IMR-90 (cell line): ENCODE results near the gene KCNJ10. TPM values are rescaled to one million over a fixed set of nuclear protein-coding genes. Genes with fewer than 3 reads are reported as not detected.

Source experiments
- ATAC-seq: fragments of 200-7000 bp; cut with Tn5 transposase; 2 replicates; pipeline ENCODE4 v1.9.1; 2020; ENCODE audit warnings: low read depth, mild to moderate bottlenecking, moderate library complexity
- BruUV-seq: library from RNA; stranded (reverse); fragments of 400-500 nt; replicated peaks from 2 replicates; lab custom pipeline; 2021; lab: Mats Ljungman, UMichigan
- CTCF ChIA-PET: fragments of 300-600 bp; formaldehyde crosslinking; extraction: SDS; loops from one replicate; lab custom pipeline; 2021; ENCODE audit warnings: antibody characterized with exemption; lab: Yijun Ruan, JAX
- POLR2A ChIA-PET: fragments of 300-600 bp; sonication (Branson Sonifier 250); formaldehyde crosslinking; loops from one replicate; lab custom pipeline; 2022; ENCODE audit warnings: antibody characterized with exemption; ENCODE audit not compliant: unreplicated experiment; lab: Charles Lee
- DNase-seq: peaks from one replicate; pipeline ENCODE4 v3.0.0; 2013
- H2AFZ ChIP-seq: replicated peaks from 2 replicates; pipeline ENCODE3; 2013; ENCODE audit warnings: low read length, mild to moderate bottlenecking; ENCODE audit not compliant: poor library complexity
- H2AK5ac ChIP-seq: 2 replicates; pipeline ENCODE4 v1.6.1; 2013; ENCODE audit warnings: low read depth, low read length, inconsistent platforms
- H2AK9ac ChIP-seq: replicated peaks from 2 replicates; pipeline ENCODE3; 2013; ENCODE audit warnings: mild to moderate bottlenecking, low read depth, low read length, moderate library complexity; ENCODE audit not compliant: poor library complexity
- H2BK120ac ChIP-seq: 2 replicates; pipeline ENCODE4 v1.6.1; 2013; ENCODE audit warnings: low read depth, low read length, inconsistent platforms
- H2BK15ac ChIP-seq: 3 replicates; pipeline ENCODE4 v1.6.1; 2013; ENCODE audit warnings: low read depth, low read length, inconsistent platforms
- H2BK20ac ChIP-seq: 2 replicates; pipeline ENCODE4 v1.6.1; 2013; ENCODE audit warnings: low read depth, mild to moderate bottlenecking, inconsistent platforms, low read length, moderate library complexity
- H2BK5ac ChIP-seq: 2 replicates; pipeline ENCODE4 v1.6.1; 2013; ENCODE audit warnings: mild to moderate bottlenecking, low read depth, low read length, inconsistent platforms; ENCODE audit not compliant: poor library complexity, severe bottlenecking
- H3K14ac ChIP-seq: replicated peaks from 2 replicates; pipeline ENCODE4 v1.6.1; 2013; ENCODE audit warnings: low read depth, low read length, inconsistent platforms
- H3K18ac ChIP-seq: 2 replicates; pipeline ENCODE4 v1.6.1; 2013; ENCODE audit warnings: low read depth, low read length, control low read depth
- H3K23ac ChIP-seq: 2 replicates; pipeline ENCODE4 v1.6.1; 2013; ENCODE audit warnings: low read depth, low read length, inconsistent platforms
- H3K27ac ChIP-seq: 2 replicates; pipeline ENCODE4 v1.5.1; 2013; ENCODE audit warnings: mild to moderate bottlenecking, control low read depth, low read length; ENCODE audit not compliant: insufficient read depth
- H3K27me3 ChIP-seq: 2 replicates; pipeline ENCODE4 v1.6.1; 2013; ENCODE audit warnings: low read length; ENCODE audit not compliant: control insufficient read depth, insufficient read depth
- H3K36me3 ChIP-seq: 2 replicates; pipeline ENCODE4 v1.6.1; 2013; ENCODE audit warnings: low read length, mixed read lengths; ENCODE audit not compliant: control insufficient read depth, insufficient read depth
- H3K4ac ChIP-seq: 2 replicates; pipeline ENCODE4 v1.6.1; 2013; ENCODE audit warnings: low read depth, low read length, inconsistent platforms
- H3K4me1 ChIP-seq: 2 replicates; pipeline ENCODE4 v1.6.1; 2013; ENCODE audit warnings: low read length, mixed read lengths; ENCODE audit not compliant: control insufficient read depth, insufficient read depth
- H3K4me2 ChIP-seq: 2 replicates; pipeline ENCODE4 v1.6.1; 2013; ENCODE audit warnings: low read depth, mild to moderate bottlenecking, control low read depth, low read length, moderate library complexity
- H3K4me3 ChIP-seq: 2 replicates; pipeline ENCODE4 v1.5.1; 2013; ENCODE audit warnings: low read depth, mild to moderate bottlenecking, control low read depth, low read length, moderate library complexity; ENCODE audit not compliant: insufficient read depth
- H3K56ac ChIP-seq: 2 replicates; pipeline ENCODE4 v1.6.1; 2013; ENCODE audit warnings: low read length, inconsistent platforms; ENCODE audit not compliant: insufficient read depth; ENCODE audit errors: extremely low read depth
- H3K79me1 ChIP-seq, 2 experiments: 2 replicates each; pipeline ENCODE4 v1.6.1; 2013; ENCODE audit warnings: low read length in 2 of 2, inconsistent platforms in 1 of 2, low read depth in 1 of 2
- H3K9ac ChIP-seq: 2 replicates; pipeline ENCODE4 v1.6.1; 2013; ENCODE audit warnings: low read depth, low read length, control low read depth
- H3K9me1 ChIP-seq: 2 replicates; pipeline ENCODE4 v1.6.1; 2013; ENCODE audit warnings: low read length, inconsistent platforms; ENCODE audit not compliant: insufficient read depth
- H3K9me3 ChIP-seq: 2 replicates; pipeline ENCODE4 v1.6.1; 2013; ENCODE audit warnings: low read length; ENCODE audit not compliant: control insufficient read depth, insufficient read depth
- H4K20me1 ChIP-seq: 2 replicates; pipeline ENCODE4 v1.6.1; 2013; ENCODE audit warnings: low read length, inconsistent platforms; ENCODE audit not compliant: insufficient read depth
- H4K5ac ChIP-seq: 2 replicates; pipeline ENCODE4 v1.6.1; 2013; ENCODE audit warnings: mild to moderate bottlenecking, low read depth, low read length, control low read depth
- H4K8ac ChIP-seq, 2 experiments: 2 replicates each; pipeline ENCODE4 v1.6.1; 2013; ENCODE audit warnings: low read depth in 2 of 2, low read length in 2 of 2, control low read depth in 1 of 2, inconsistent platforms in 1 of 2
- H4K91ac ChIP-seq: 2 replicates; pipeline ENCODE4 v1.6.1; 2013; ENCODE audit warnings: low read depth, low read length, inconsistent platforms; ENCODE audit not compliant: insufficient read depth
- BHLHE40 ChIP-seq: fragments of 150-350 bp; IDR thresholded peaks from 2 replicates; pipeline ENCODE4 v1.6.1; 2016; ENCODE audit warnings: mild to moderate bottlenecking, low read depth, low read length
- CEBPB ChIP-seq: IDR thresholded peaks from 2 replicates; pipeline ENCODE4 v1.6.1; 2012; ENCODE audit warnings: low read depth, low read length, improper control_type of control experiment
- CHD1 ChIP-seq: IDR thresholded peaks from 2 replicates; pipeline ENCODE4 v1.6.1; 2012; ENCODE audit warnings: low read depth, low read length, improper control_type of control experiment
- FOS ChIP-seq: fragments of 150-350 bp; IDR thresholded peaks from 2 replicates; pipeline ENCODE4 v1.6.1; 2016; ENCODE audit warnings: low read depth, low read length
- MAFK ChIP-seq: IDR thresholded peaks from 2 replicates; pipeline ENCODE4 v1.6.1; 2012; ENCODE audit warnings: low read depth, low read length, improper control_type of control experiment
- MAZ ChIP-seq: IDR thresholded peaks from 2 replicates; pipeline ENCODE4 v1.6.1; 2012; ENCODE audit warnings: low read depth, mild to moderate bottlenecking, low read length, improper control_type of control experiment, moderate library complexity, borderline replicate concordance
- MXI1 ChIP-seq: IDR thresholded peaks from 2 replicates; pipeline ENCODE4 v1.6.1; 2012; ENCODE audit warnings: low read depth, mild to moderate bottlenecking, low read length, moderate library complexity, borderline replicate concordance
- NFE2L2 ChIP-seq: fragments of 150-350 bp; IDR thresholded peaks from 2 replicates; pipeline ENCODE4 v1.6.1; 2016; ENCODE audit warnings: low read depth, mild to moderate bottlenecking, low read length
- POLR2A ChIP-seq: IDR thresholded peaks from 2 replicates; pipeline ENCODE4 v1.6.1; 2012; ENCODE audit warnings: mild to moderate bottlenecking, low read depth, low read length
- RAD21 ChIP-seq: IDR thresholded peaks from 2 replicates; pipeline ENCODE4 v1.6.1; 2012; ENCODE audit warnings: low read length, improper control_type of control experiment
- RCOR1 ChIP-seq: IDR thresholded peaks from 2 replicates; pipeline ENCODE4 v1.6.1; 2012; ENCODE audit warnings: mild to moderate bottlenecking, low read length, improper control_type of control experiment; ENCODE audit not compliant: insufficient replicate concordance
- RFX5 ChIP-seq: IDR thresholded peaks from 2 replicates; pipeline ENCODE4 v1.8.0; 2012; ENCODE audit warnings: low read depth, mild to moderate bottlenecking, low read length, moderate library complexity
- SMC3 ChIP-seq: fragments of 150-350 bp; IDR thresholded peaks from 2 replicates; pipeline ENCODE4 v1.6.1; 2016; ENCODE audit warnings: low read depth, mild to moderate bottlenecking, antibody characterized with exemption, low read length, moderate library complexity
- WGBS, 2 experiments: methylation state at CpG; one replicate each; pipeline versions ENCODE4 v1.1.5 to v1.1.7; 2013; ENCODE audit warnings: missing lambda C conversion rate in 2 of 2; ENCODE audit not compliant: insufficient read length in 1 of 2; ENCODE audit errors: extremely low coverage in 2 of 2; 5-methylcytosine and 5-hydroxymethylcytosine counted together
- dilution Hi-C: fragments of 300-500 bp; cut with HindIII; formaldehyde crosslinking; loops from one replicate; pipeline ENCODE4 v1.14.3; 2018; ENCODE audit warnings: low sequenced_read_pairs; ENCODE audit not compliant: unreplicated experiment
- in situ Hi-C: fragments of 300-500 bp; cut with MboI; formaldehyde crosslinking; loops from 3 replicates; pipeline ENCODE4 v1.14.3; 2019; ENCODE audit warnings: low sequenced_read_pairs, inconsistent platforms, mixed read lengths
- intact Hi-C: fragments of 100-400 bp; cut with micrococcal nuclease; formaldehyde crosslinking; loops from 2 replicates; pipeline ENCODE4 v1.10.0; 2022
- polyA plus RNA-seq, 3 experiments: library from polyadenylated mRNA; depleted of rRNA; stranded (reverse); fragments of >200 nt; gene quantifications; 2 replicates each; pipeline ENCODE4 v1.2.3, GENCODE V29; 2012; ENCODE audit warnings: low replicate concordance in 1 of 3
- total RNA-seq: library from RNA; depleted of rRNA; stranded (reverse); fragments of >200 nt; gene quantifications from 2 replicates; pipeline ENCODE4 v1.2.3, GENCODE V29; 2012
- TF ChIP-seq, protein P1 (sequence below): conservative IDR thresholded peaks from 2 replicates; pipeline ENCODE4 v1.5.1; 2012; ENCODE audit warnings: mild to moderate bottlenecking, low read depth, low read length, improper control_type of control experiment
- TF ChIP-seq, protein P2 (sequence below): fragments of 150-350 bp; IDR thresholded peaks from 2 replicates; pipeline ENCODE4 v1.6.1; 2016; ENCODE audit warnings: low read depth, mild to moderate bottlenecking, low read length, moderate library complexity, borderline replicate concordance
- TF ChIP-seq, protein P3 (sequence below): fragments of 150-350 bp; IDR thresholded peaks from 2 replicates; pipeline ENCODE4 v1.6.1; 2017; ENCODE audit warnings: mild to moderate bottlenecking, antibody characterized with exemption, low read length, low read depth

The KCNJ10 gene
- total and polyA plus RNA-seq, 2 of the 4 experiments (the other 2 are of a cell fraction): not detected

DNA sequence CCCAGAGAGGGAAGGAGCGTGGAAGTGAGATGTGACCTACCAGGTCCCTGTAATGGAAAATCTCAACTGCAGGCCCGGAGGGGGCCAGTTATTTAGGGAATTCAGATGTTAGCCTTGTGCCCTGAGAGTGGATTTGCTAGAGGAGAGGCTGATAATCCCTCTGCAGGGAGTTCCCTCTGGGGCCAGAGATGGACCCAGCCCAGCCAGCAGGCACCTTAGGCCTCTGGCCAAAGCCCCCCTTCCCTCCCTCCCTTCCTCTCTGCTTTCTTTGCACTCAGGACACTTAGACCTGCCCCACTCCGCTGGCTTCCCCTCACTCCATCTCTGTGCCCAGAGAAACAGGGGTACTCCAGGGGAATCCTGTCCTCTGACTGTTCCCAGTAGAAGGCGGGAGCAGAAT lies 44.1 kb upstream of the KCNJ10 start:
- no peaks in the 10 kb centered on the region for H3K36me3 ChIP-seq
- no peaks in the 10 kb centered on the region; the same call in 1 of the 2 replicates for H3K9me1 ChIP-seq
- H3K14ac ChIP-seq: no peak overlapping the region
- peaks cover 59% of the 10 kb centered on the region for H3K27me3 ChIP-seq
- CTCF ChIA-PET: no interaction called here
- H3K23ac ChIP-seq: no peak overlapping the region
- no peak for DNase-seq
- no peak overlapping the region for H2AK5ac ChIP-seq
- peaks cover 20% of the 10 kb centered on the region for H3K4me1 ChIP-seq
- H3K4ac ChIP-seq: no peak overlapping the region
- no peak overlapping the region for H3K9ac ChIP-seq
- intact Hi-C loops: no loop called here
- TF ChIP-seq RFX5 (no peak), MAZ (no peak), RAD21 (no peak), NFE2L2 (no peak), BHLHE40 (no peak), CHD1 (no peak), CEBPB (no peak), FOS (no peak), SMC3 (no peak), POLR2A (no peak), MXI1 (no peak), RCOR1 (no peak), MAFK (no peak)
- TF ChIP-seq, protein P1, sequence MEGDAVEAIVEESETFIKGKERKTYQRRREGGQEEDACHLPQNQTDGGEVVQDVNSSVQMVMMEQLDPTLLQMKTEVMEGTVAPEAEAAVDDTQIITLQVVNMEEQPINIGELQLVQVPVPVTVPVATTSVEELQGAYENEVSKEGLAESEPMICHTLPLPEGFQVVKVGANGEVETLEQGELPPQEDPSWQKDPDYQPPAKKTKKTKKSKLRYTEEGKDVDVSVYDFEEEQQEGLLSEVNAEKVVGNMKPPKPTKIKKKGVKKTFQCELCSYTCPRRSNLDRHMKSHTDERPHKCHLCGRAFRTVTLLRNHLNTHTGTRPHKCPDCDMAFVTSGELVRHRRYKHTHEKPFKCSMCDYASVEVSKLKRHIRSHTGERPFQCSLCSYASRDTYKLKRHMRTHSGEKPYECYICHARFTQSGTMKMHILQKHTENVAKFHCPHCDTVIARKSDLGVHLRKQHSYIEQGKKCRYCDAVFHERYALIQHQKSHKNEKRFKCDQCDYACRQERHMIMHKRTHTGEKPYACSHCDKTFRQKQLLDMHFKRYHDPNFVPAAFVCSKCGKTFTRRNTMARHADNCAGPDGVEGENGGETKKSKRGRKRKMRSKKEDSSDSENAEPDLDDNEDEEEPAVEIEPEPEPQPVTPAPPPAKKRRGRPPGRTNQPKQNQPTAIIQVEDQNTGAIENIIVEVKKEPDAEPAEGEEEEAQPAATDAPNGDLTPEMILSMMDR: no peak
- TF ChIP-seq, protein P2, sequence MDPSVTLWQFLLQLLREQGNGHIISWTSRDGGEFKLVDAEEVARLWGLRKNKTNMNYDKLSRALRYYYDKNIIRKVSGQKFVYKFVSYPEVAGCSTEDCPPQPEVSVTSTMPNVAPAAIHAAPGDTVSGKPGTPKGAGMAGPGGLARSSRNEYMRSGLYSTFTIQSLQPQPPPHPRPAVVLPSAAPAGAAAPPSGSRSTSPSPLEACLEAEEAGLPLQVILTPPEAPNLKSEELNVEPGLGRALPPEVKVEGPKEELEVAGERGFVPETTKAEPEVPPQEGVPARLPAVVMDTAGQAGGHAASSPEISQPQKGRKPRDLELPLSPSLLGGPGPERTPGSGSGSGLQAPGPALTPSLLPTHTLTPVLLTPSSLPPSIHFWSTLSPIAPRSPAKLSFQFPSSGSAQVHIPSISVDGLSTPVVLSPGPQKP: no peak
- TF ChIP-seq, protein P3, sequence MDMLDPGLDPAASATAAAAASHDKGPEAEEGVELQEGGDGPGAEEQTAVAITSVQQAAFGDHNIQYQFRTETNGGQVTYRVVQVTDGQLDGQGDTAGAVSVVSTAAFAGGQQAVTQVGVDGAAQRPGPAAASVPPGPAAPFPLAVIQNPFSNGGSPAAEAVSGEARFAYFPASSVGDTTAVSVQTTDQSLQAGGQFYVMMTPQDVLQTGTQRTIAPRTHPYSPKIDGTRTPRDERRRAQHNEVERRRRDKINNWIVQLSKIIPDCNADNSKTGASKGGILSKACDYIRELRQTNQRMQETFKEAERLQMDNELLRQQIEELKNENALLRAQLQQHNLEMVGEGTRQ: no peak
- no peaks in the 10 kb centered on the region for H3K9me3 ChIP-seq
- no peak overlapping the region for H2BK20ac ChIP-seq
- H2AFZ ChIP-seq: no peak overlapping the region
- no peak overlapping the region for H3K4me3 ChIP-seq
- no peak overlapping the region for H3K56ac ChIP-seq
- WGBS, 2 experiments: 100% methylated on average over 1 of the region's 4 CpGs; no CpG with 5 or more reads in 1 of the 2 experiments
- ATAC-seq: no peak
- dilution Hi-C loops: no loop called here
- in situ Hi-C loops: no loop called here
- H4K5ac ChIP-seq: no peak overlapping the region
- no peak overlapping the region for H3K4me2 ChIP-seq
- no peaks in the 10 kb centered on the region for H4K20me1 ChIP-seq
- no peak overlapping the region for H4K91ac ChIP-seq
- no peak overlapping the region for H2BK120ac ChIP-seq
- no TSS peak for BruUV-seq
- no peak overlapping the region for H2BK5ac ChIP-seq
- no peak overlapping the region for H2AK9ac ChIP-seq
- POLR2A ChIA-PET: no interaction called here
- H2BK15ac ChIP-seq: no peak overlapping the region
- no peak overlapping the region for H3K18ac ChIP-seq
- no peak overlapping the region for H4K8ac ChIP-seq
- H3K79me1 ChIP-seq: no peaks in the 10 kb centered on the region
- H3K27ac ChIP-seq: no peak overlapping the region
